Stomach smooth muscle (tissue), 2 donors: Measurements from ENCODE around the gene COX8A.
"Not testable (repeated sequence)": the region's sequence is repeated elsewhere in the genome, so short reads cannot be mapped to it uniquely, and the experiment has no call there.

ENCODE experiments used
- H3K27ac ChIP-seq: one replicate; pipeline ENCODE4 v1.7.0; 2013; ENCODE audit warnings: mild to moderate bottlenecking, low read length, inconsistent platforms
- H3K27me3 ChIP-seq, 2 donors: one replicate each; pipeline ENCODE4 v1.7.0; 2013; ENCODE audit warnings: low read length in 2 of 2; ENCODE audit not compliant: insufficient read depth in 2 of 2, control insufficient read depth in 1 of 2
- H3K36me3 ChIP-seq, 2 donors: one replicate each; pipeline ENCODE4 v1.7.0; 2013; ENCODE audit warnings: low read length in 2 of 2; ENCODE audit not compliant: control insufficient read depth in 2 of 2, insufficient read depth in 2 of 2
- H3K4me1 ChIP-seq: one replicate; pipeline ENCODE4 v1.7.0; 2013; ENCODE audit warnings: low read length; ENCODE audit not compliant: control insufficient read depth, insufficient read depth
- H3K4me3 ChIP-seq, 2 donors: one replicate each; pipeline ENCODE4 v1.7.0; 2013; ENCODE audit warnings: low read length in 2 of 2
- H3K9ac ChIP-seq, 2 donors: one replicate each; pipeline ENCODE4 v1.7.0; 2013; ENCODE audit warnings: low read length in 2 of 2, mild to moderate bottlenecking in 1 of 2
- H3K9me3 ChIP-seq, 2 donors: one replicate each; pipeline ENCODE4 v1.7.0; 2013; ENCODE audit warnings: low read length in 2 of 2; ENCODE audit not compliant: control insufficient read depth in 2 of 2
- donor health status: healthy.
- donor health status: Pancreatic carcinoma.

Gene COX8A

GRCh38 chr11:63970902-63971301 is 3.5 kb upstream of the COX8A start:
- Histone ChIP-seq H3K9me3 (no peaks in the 10 kb centered on the region), H3K4me3 (no peak overlapping the region), H3K27me3 (no peaks in the 10 kb centered on the region), H3K4me1 (peaks cover 8% of the 10 kb centered on the region), H3K36me3 (peaks cover 0 to 1% of the 10 kb centered on the region in 2 donors), H3K9ac (no peak overlapping the region), H3K27ac (no peak overlapping the region)

DNA sequence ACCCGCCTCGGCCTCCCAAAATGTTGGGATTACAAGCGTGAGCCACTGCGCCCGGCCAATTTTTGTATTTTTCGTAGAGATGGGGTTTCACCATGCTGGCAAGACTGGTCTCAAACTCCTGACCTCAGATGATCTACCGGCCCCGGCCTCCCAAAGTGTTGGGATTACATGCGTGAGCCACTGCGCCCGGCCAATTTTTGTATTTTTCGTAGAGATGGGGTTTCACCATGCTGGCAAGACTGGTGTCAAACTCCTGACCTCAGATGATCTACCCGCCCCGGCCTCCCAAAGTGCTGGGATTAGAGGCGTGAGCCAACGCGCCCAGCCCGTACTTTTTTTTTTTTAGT is 535 bp upstream of the COX8A start:
- not testable (repeated sequence) for H3K27me3 ChIP-seq

GRCh38 chr11:63978551-63979239 is 4.3 kb downstream of the COX8A start:
- no peaks in the 10 kb centered on the region for H3K9me3 ChIP-seq
- H3K4me1 ChIP-seq: peaks cover 27% of the 10 kb centered on the region
- H3K27me3 ChIP-seq: no peaks in the 10 kb centered on the region
- peaks cover 7 to 8% of the 10 kb centered on the region in 2 donors for H3K36me3 ChIP-seq
- no peak overlapping the region for H3K4me3 ChIP-seq
- H3K27ac ChIP-seq: no peak overlapping the region
- peak overlapping the region in 1 of 2 donors; percentile 21 for H3K9ac ChIP-seq

More for the DNA sequence above, 535 bp upstream of the COX8A start:
- Histone ChIP-seq H3K4me3 (peak overlapping the region in 1 of 2 donors; percentile 97), H3K4me1 (peaks cover 21% of the 10 kb centered on the region)
- not testable (repeated sequence) for H3K27ac ChIP-seq, H3K36me3 ChIP-seq, H3K9ac ChIP-seq, H3K9me3 ChIP-seq

- Histone ChIP-seq H3K4me1 (peaks cover 27% of the 10 kb centered on the region), H3K9ac (no peak overlapping the region), H3K4me3 (no peak overlapping the region), H3K27me3 (no peaks in the 10 kb centered on the region), H3K36me3 (peaks cover 7 to 8% of the 10 kb centered on the region in 2 donors), H3K27ac (no peak overlapping the region), H3K9me3 (no peaks in the 10 kb centered on the region)
These were observed 5.0 kb downstream of the COX8A start for GRCh38 chr11:63979426-63979825.

DNA sequence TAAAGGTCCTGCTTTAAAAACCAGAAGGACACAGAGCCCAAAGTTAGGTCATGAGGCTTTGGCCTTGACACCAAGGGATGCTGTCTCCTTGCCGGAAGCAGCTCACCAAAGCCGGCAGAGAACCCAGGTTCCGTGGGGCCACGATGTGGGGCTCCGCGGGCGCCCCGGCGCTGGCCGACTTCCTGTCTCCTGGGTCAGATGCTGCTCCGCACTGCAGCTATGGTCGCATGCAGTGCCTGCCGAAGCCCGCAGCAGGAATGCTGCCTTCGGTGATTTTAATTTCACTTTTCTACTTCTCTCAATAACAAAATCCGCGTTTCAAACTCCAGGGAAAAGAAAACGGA is 11.4 kb downstream of the COX8A start:
- Histone ChIP-seq H3K4me1 (peaks cover 24% of the 10 kb centered on the region), H3K27me3 (no peaks in the 10 kb centered on the region), H3K9me3 (no peaks in the 10 kb centered on the region), H3K36me3 (peaks cover 6 to 7% of the 10 kb centered on the region in 2 donors), H3K9ac (peak overlapping the region; percentile 84 to 86), H3K4me3 (peak overlapping the region; percentile 69 to 92), H3K27ac (peak overlapping the region; percentile 60)

DNA sequence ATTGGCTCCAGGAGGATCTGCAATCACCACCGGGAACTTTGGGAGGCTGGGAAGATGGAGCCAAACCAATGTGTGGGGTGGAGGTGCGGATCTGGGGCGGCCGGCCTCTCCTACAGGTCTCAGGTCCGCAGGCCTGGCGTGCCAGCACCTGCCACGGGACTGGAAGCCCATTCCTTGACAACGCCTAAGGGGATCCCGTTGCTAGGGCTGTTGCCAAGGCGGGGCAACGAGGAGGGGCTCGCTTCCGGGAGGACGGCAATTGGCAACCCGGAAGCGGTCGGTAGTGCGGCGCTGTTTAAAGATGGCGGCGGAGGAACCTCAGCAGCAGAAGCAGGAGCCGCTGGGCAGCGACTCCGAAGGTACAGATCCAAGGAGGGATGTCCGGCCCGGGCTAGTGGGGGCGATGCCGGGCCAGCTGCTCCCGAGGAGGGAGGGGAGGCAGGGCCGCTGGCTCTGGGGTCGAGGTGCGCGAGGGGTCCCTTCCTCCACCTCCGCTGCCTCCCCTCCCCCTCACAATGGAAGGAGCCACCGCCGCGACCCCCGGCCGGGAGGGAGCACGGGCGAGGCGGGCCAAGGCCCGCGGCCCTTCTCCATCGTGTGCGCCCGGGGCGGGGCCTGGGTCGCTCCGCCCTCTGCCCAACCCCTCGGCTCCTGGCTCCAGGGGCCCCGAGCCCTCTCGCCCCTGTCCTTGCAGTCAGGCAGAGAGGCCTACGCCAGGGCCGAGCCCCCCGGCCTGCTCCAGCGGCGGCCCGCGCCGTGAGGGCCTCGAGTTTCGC is 11.9 kb downstream of the COX8A start, which contains the start of gene OTUB1:
Gene OTUB1, plus strand, starts transcription at position 283 of the 776 bp plus-strand sequence. Its CDS starts 19 bp downstream, at position 302.
- Histone ChIP-seq H3K9me3 (no peaks in the 10 kb centered on the region), H3K36me3 (peaks cover 9 to 12% of the 10 kb centered on the region in 2 donors), H3K4me3 (peak within 1 kb of the TSS; percentile 69 to 92), H3K4me1 (peaks cover 24% of the 10 kb centered on the region), H3K27ac (peak within 1 kb of the TSS; percentile 60), H3K9ac (peak within 1 kb of the TSS; percentile 84 to 86), H3K27me3 (no peaks in the 10 kb centered on the region)

DNA sequence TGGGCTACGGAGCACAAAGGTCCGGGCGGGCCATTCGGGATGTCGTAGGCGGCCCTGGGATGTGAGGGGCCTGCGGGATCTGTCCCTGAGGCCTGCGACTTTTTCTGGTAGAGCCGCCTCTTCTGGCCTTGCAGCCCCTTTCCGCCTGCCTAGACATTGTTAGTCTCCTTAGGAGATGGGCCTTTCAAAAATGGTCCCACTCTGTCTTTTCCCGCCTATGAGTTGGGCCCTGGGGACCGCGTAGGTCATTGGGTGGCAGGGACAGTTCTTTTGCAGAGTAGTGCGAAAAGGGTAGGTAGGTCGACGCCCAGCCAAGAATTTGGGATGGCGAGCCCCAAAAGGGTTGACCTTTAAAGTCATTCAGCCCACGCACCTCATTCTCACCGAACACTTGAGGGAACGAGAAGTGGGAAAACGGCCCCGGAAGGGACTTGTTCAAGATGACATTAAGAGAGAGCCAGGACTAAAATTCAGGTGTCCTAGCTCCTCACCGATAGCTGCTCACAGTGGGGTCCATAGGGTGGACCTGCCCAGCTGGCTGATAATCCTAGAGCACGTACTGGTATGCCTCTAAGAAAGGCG is 12.6 kb downstream of the COX8A start:
- Histone ChIP-seq H3K27ac (peak overlapping the region; percentile 60), H3K9me3 (no peaks in the 10 kb centered on the region), H3K4me1 (peaks cover 22% of the 10 kb centered on the region)

GRCh38 chr11:63991558-63991957 is 17.1 kb downstream of the COX8A start:
- H3K9ac ChIP-seq: no peak overlapping the region
- H3K4me1 ChIP-seq: peaks cover 16% of the 10 kb centered on the region
- H3K27me3 ChIP-seq: no peaks in the 10 kb centered on the region
- H3K36me3 ChIP-seq: peaks cover 15 to 25% of the 10 kb centered on the region in 2 donors
- no peaks in the 10 kb centered on the region for H3K9me3 ChIP-seq
- no peak overlapping the region for H3K4me3 ChIP-seq
- no peak overlapping the region for H3K27ac ChIP-seq

More for the DNA sequence above, 12.6 kb downstream of the COX8A start:
- Histone ChIP-seq H3K36me3 (peaks cover 9 to 15% of the 10 kb centered on the region in 2 donors), H3K9ac (peak overlapping the region; percentile 84 to 86), H3K4me3 (peak overlapping the region; percentile 69 to 92), H3K27me3 (no peaks in the 10 kb centered on the region)

DNA sequence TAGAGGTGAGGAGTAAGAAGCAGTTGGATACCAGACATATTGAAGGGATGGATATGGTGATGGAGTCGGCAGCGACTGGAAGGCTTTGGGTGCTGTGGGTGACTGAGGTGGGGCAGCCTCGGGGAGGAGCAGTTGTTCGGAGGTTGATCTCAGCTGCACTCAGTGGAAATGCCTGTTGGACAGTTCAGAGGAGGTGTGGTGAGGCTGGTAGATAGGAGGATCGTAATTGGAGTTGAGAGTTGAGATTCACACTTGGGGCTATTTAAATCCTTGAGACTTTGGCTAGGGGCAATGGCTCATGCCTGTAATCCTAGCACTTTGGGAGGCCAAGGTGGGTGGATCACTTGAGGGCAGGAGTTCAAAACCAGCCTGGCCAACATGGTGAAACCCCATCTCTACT is 18.7 kb downstream of the COX8A start:
- peaks cover 22 to 33% of the 10 kb centered on the region in 2 donors for H3K36me3 ChIP-seq
- H3K27ac ChIP-seq: no peak overlapping the region
- peaks cover 2% of the 10 kb centered on the region for H3K4me1 ChIP-seq
- no peaks in the 10 kb centered on the region for H3K9me3 ChIP-seq
- H3K27me3 ChIP-seq: no peaks in the 10 kb centered on the region
- H3K9ac ChIP-seq: no peak overlapping the region
- no peak overlapping the region for H3K4me3 ChIP-seq

DNA sequence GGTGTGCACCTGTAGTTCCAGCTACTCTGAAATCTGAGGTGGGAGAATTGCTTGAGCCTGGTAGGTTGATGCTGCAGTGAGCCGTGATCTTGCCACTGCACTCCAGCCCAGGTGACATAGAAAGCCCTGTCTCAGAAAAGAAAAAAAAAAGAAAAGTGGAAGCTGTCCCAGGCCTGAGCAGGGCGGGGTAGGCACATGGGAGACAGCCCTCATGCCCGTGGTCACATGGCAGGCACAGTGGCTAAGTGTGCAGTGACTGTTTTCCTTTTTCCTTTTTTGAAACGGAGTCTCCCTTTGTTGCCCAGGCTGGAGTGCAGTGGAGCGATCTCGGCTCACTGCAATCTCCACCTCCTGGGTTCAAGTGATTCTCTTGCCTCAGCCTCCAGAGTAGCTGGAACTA is 19.6 kb downstream of the COX8A start:
- H3K9me3 ChIP-seq: no peaks in the 10 kb centered on the region
- H3K4me1 ChIP-seq: no peaks in the 10 kb centered on the region
- no peak overlapping the region for H3K9ac ChIP-seq
- H3K27ac ChIP-seq: no peak overlapping the region
- no peak overlapping the region for H3K4me3 ChIP-seq
- H3K27me3 ChIP-seq: no peaks in the 10 kb centered on the region
- H3K36me3 ChIP-seq: peaks cover 18 to 30% of the 10 kb centered on the region in 2 donors
